MCF 10A (cell line): Measurements from ENCODE around the gene RNF126. TPM values are rescaled to one million over a fixed set of nuclear protein-coding genes. Genes with fewer than 3 reads are reported as not detected.

Experiments used
- BruUV-seq: library from RNA; stranded (reverse); fragments of 400-500 nt; replicated peaks from 2 replicates; lab custom pipeline; 2021; lab: Mats Ljungman, UMichigan
- CTCF ChIA-PET: fragments of 300-600 bp; sonication (Branson Sonifier 250); formaldehyde crosslinking; extraction: SDS; loops from one replicate; lab custom pipeline; 2021; ENCODE audit warnings: antibody characterized with exemption, inconsistent platforms; lab: Yijun Ruan, JAX
- POLR2A ChIA-PET: fragments of 300-600, 350-650 bp; sonication (Branson Sonifier 250); formaldehyde crosslinking; extraction: SDS; loops from one replicate; lab custom pipeline; 2020; ENCODE audit warnings: antibody characterized with exemption, inconsistent platforms; lab: Yijun Ruan, JAX
- DNase-seq: peaks from one replicate; pipeline ENCODE4 v3.0.0-alpha.2; 2018; ENCODE audit not compliant: unreplicated experiment
- H3K27ac Mint-ChIP-seq: one replicate; pipeline ENCODE4 v1.8.0; 2022; ENCODE audit warnings: mild to moderate bottlenecking, low read depth, mixed read lengths; ENCODE audit not compliant: unreplicated experiment
- H3K27me3 Mint-ChIP-seq: one replicate; pipeline ENCODE4 v1.8.0; 2022; ENCODE audit warnings: mixed read lengths; ENCODE audit not compliant: insufficient read depth, unreplicated experiment
- H3K36me3 Mint-ChIP-seq: one replicate; pipeline ENCODE4 v1.8.0; 2022; ENCODE audit warnings: mild to moderate bottlenecking, moderate library complexity, mixed read lengths; ENCODE audit not compliant: insufficient read depth, unreplicated experiment
- H3K4me1 Mint-ChIP-seq: one replicate; pipeline ENCODE4 v1.8.0; 2022; ENCODE audit warnings: mixed read lengths; ENCODE audit not compliant: insufficient read depth, unreplicated experiment
- H3K4me3 Mint-ChIP-seq: one replicate; pipeline ENCODE4 v1.8.0; 2022; ENCODE audit warnings: mild to moderate bottlenecking, moderate library complexity, mixed read lengths; ENCODE audit not compliant: unreplicated experiment
- H3K9me3 Mint-ChIP-seq: one replicate; pipeline ENCODE4 v1.8.0; 2022; ENCODE audit warnings: mixed read lengths; ENCODE audit not compliant: unreplicated experiment
- CTCF ChIP-seq: fragments of 200-600 bp; IDR thresholded peaks from one replicate; pipeline ENCODE4 v1.8.0; 2022; ENCODE audit warnings: antibody characterized with exemption, mild to moderate bottlenecking; ENCODE audit not compliant: unreplicated experiment
- intact Hi-C: fragments of 100-400 bp; cut with micrococcal nuclease; formaldehyde crosslinking; loops from 2 replicates; pipeline ENCODE4 v1.14.1; 2022
- total RNA-seq: library from RNA; stranded (reverse); gene quantifications from 2 replicates; pipeline ENCODE4 v1.2.3, GENCODE V29; 2022

RNF126 gene
- total RNA-seq, 1 experiment from 2014 or later, result 68.0 TPM

GRCh38 chr19:616747-617526 is 46.1 kb downstream of the RNF126 start:
- POLR2A ChIA-PET, result interaction anchor here (1.3 kb wide), 1 partner anchor 9 kb away, joined by 3 read pairs; no protein-coding TSS in a partner anchor
- no TSS peak for BruUV-seq

GRCh38 chr19:616062-616700 is 46.8 kb downstream of the RNF126 start:
- no peaks in the 10 kb centered on the region for H3K27me3 Mint-ChIP-seq
- H3K9me3 Mint-ChIP-seq, result no peaks in the 10 kb centered on the region
- intact Hi-C loops, result no loop called here
- TF ChIP-seq CTCF, result no peak
- CTCF ChIA-PET, result no interaction called here
- no peak for DNase-seq
- BruUV-seq, result no TSS peak
- peaks cover 40% of the 10 kb centered on the region for H3K36me3 Mint-ChIP-seq
- POLR2A ChIA-PET, result no interaction called here
- no peak overlapping the region for H3K4me3 Mint-ChIP-seq
- peaks cover 6% of the 10 kb centered on the region for H3K4me1 Mint-ChIP-seq
- no peak overlapping the region for H3K27ac Mint-ChIP-seq

More at GRCh38 chr19:616747-617526, 46.1 kb downstream of the RNF126 start:
- H3K4me3 Mint-ChIP-seq, result no peak overlapping the region
- DNase-seq, result no peak
- intact Hi-C loops, result no loop called here
- no peak for TF ChIP-seq CTCF
- no peaks in the 10 kb centered on the region for H3K4me1 Mint-ChIP-seq
- H3K9me3 Mint-ChIP-seq, result no peaks in the 10 kb centered on the region
- CTCF ChIA-PET, result no interaction called here
- H3K27ac Mint-ChIP-seq, result no peak overlapping the region
- peaks cover 38% of the 10 kb centered on the region for H3K36me3 Mint-ChIP-seq
- H3K27me3 Mint-ChIP-seq, result no peaks in the 10 kb centered on the region

- ChIA-PET CTCF (no interaction called here), POLR2A (no interaction called here)
- intact Hi-C loops, result no loop called here
- H3K4me3 Mint-ChIP-seq, result no peak overlapping the region
- no peak overlapping the region for H3K27ac Mint-ChIP-seq
- H3K9me3 Mint-ChIP-seq, result no peaks in the 10 kb centered on the region
- no peaks in the 10 kb centered on the region for H3K27me3 Mint-ChIP-seq
- no peak for TF ChIP-seq CTCF
- no TSS peak for BruUV-seq
- H3K4me1 Mint-ChIP-seq, result peaks cover 11% of the 10 kb centered on the region
- no peak for DNase-seq
- peaks cover 40% of the 10 kb centered on the region for H3K36me3 Mint-ChIP-seq
Measured at GRCh38 chr19:615619-616018, 47.4 kb downstream of the RNF126 start.

- TF ChIP-seq CTCF, result no peak
- BruUV-seq, result no TSS peak
- peaks cover 11% of the 10 kb centered on the region for H3K4me1 Mint-ChIP-seq
- ChIA-PET CTCF (no interaction called here), POLR2A (no interaction called here)
- DNase-seq, result no peak
- H3K4me3 Mint-ChIP-seq, result no peak overlapping the region
- H3K36me3 Mint-ChIP-seq, result peaks cover 38% of the 10 kb centered on the region
- no peaks in the 10 kb centered on the region for H3K27me3 Mint-ChIP-seq
- no peak overlapping the region for H3K27ac Mint-ChIP-seq
- intact Hi-C loops, result no loop called here
- H3K9me3 Mint-ChIP-seq, result no peaks in the 10 kb centered on the region
Measured at GRCh38 chr19:613732-614567, 49.1 kb downstream of the RNF126 start.
